HL-60 (cell line): Measurements from ENCODE around the gene ANKH.

Source experiments
- DNase-seq, 2 experiments: peaks; one replicate each; pipeline ENCODE4 v3.0.0-alpha.2; 2010 to 2020; ENCODE audit warnings: low read depth in 1 of 2, low spot score in 1 of 2
- H3K27ac ChIP-seq: fragments of 250-450 bp; sonication (Bioruptor Pico); replicated peaks from 2 replicates; pipeline ENCODE4 v1.5.1; 2020; ENCODE audit warnings: mild to moderate bottlenecking, moderate library complexity
- H3K27me3 ChIP-seq: fragments of 250-450 bp; sonication (Bioruptor Pico); 2 replicates; pipeline ENCODE4 v1.5.1; 2021; ENCODE audit warnings: mild to moderate bottlenecking, moderate library complexity; ENCODE audit not compliant: insufficient read depth, poor library complexity, severe bottlenecking
- H3K4me3 ChIP-seq: replicated peaks from 2 replicates; pipeline ENCODE4 v1.5.1; 2011; ENCODE audit warnings: mild to moderate bottlenecking, control low read depth, low read length; ENCODE audit not compliant: insufficient read depth
- CTCF ChIP-seq: IDR thresholded peaks from one replicate; pipeline ENCODE4 v1.5.1; 2011; ENCODE audit warnings: low read length, control low read depth, inconsistent platforms; ENCODE audit not compliant: insufficient read depth
- GABPA ChIP-seq: IDR thresholded peaks from 2 replicates; pipeline ENCODE4 v1.6.1; 2012; ENCODE audit warnings: low read depth
- POLR2AphosphoS5 ChIP-seq: IDR thresholded peaks from 2 replicates; pipeline ENCODE4 v1.6.1; 2012; ENCODE audit warnings: low read depth
- REST ChIP-seq: IDR thresholded peaks from 2 replicates; pipeline ENCODE4 v1.6.1; 2012; ENCODE audit warnings: low read depth; ENCODE audit not compliant: insufficient replicate concordance
- SPI1 ChIP-seq: IDR thresholded peaks from 2 replicates; pipeline ENCODE4 v1.6.1; 2012; ENCODE audit warnings: low read depth, mild to moderate bottlenecking, borderline replicate concordance

ANKH gene

GRCh38 chr5:14847471-14847870 is 24.1 kb downstream of the ANKH start:
- Histone ChIP-seq H3K27ac (no peak overlapping the region), H3K27me3 (no peaks in the 10 kb centered on the region), H3K4me3 (no peak overlapping the region)
- DNase-seq, result no peak
- TF ChIP-seq SPI1, result no peak
- no peak for TF ChIP-seq POLR2AphosphoS5
- no peak for TF ChIP-seq CTCF
- no peak for TF ChIP-seq GABPA
- no peak for TF ChIP-seq REST

GRCh38 chr5:14842117-14842516 is 29.5 kb downstream of the ANKH start:
- no peak for DNase-seq
- TF ChIP-seq REST, result no peak
- no peak for TF ChIP-seq GABPA
- TF ChIP-seq SPI1, result no peak
- TF ChIP-seq CTCF, result no peak
- TF ChIP-seq POLR2AphosphoS5, result no peak
- no peak overlapping the region for H3K4me3 ChIP-seq
- no peak overlapping the region for H3K27ac ChIP-seq
- H3K27me3 ChIP-seq, result no peaks in the 10 kb centered on the region

- no peak overlapping the region for H3K4me3 ChIP-seq
- TF ChIP-seq CTCF, result no peak
- no peak for TF ChIP-seq REST
- no peak for TF ChIP-seq SPI1
- TF ChIP-seq POLR2AphosphoS5, result no peak
- TF ChIP-seq GABPA, result no peak
Measured at GRCh38 chr5:14840624-14841023, 31.0 kb downstream of the ANKH start.

More at GRCh38 chr5:14840624-14841023, 31.0 kb downstream of the ANKH start:
- DNase-seq, result no peak
- no peak overlapping the region for H3K27ac ChIP-seq
- H3K27me3 ChIP-seq, result no peaks in the 10 kb centered on the region
